ENCODE data around the gene NAP1L4.
A peak's percentile ranks its signal among the peaks of the same experiment; 100 is the strongest.

Gene NAP1L4

DNA sequence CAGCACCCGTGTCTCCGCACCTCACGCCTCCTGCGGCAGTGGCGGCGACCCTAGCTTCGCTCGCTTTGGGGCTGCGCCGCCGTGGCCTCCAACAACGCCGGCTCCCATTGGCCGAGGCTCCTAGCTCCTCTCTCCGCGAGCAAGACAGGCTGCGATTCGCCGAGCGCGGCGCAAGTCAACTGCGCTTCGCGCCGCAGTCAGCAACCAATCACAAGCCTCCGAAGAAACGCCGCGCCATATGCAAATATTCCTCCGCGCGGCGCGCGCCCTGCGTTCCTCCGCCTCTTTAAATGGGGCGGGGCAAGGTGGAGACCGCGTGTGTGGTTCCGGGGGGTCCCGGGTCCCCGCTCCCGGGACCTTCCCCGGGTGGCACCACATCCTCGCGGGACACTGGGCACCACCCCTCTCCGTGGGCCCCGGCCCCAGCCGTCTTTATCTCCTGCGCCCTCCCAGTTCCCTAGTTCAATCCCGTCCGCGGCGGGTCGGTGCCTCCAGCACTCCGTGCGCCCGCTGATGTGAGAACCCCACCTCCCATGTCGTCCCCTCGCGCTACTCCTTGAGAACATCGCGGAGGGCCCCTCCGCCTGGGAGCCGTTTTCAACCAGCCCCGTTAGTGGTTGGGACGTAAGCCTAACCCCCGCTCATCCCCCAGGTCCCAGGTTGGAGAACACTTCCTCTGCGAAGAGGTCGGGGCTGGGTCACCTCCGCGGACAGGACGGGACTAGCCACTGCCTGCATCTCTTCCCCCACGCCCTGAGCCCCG is at the start of gene NAP1L4:
Gene NAP1L4, minus strand, starts transcription at position 96 of the 763 bp plus-strand sequence. CDS start 13,109 bp downstream, outside the sequence.
- H3K4me3 ChIP-seq (ENCODE audit: insufficient read length, low read depth) = peak within 1 kb of the TSS; percentile 90
- TF ChIP-seq SUZ12 (IDR thresholded peaks at IDR 0.05; ENCODE audit: extremely low read depth, insufficient read depth, insufficient read length) = no peak
- TF ChIP-seq ZNF274 (IDR thresholded peaks at IDR 0.05; ENCODE audit: low read depth, low read length) = no peak
- TF ChIP-seq YY1 (IDR thresholded peaks at IDR 0.05; ENCODE audit: insufficient read depth, insufficient read length) = no peak
- H3K9ac ChIP-seq (ENCODE audit: insufficient read length, low read depth) = peak within 1 kb of the TSS; percentile 98
- peaks cover 5% of the 10 kb centered on the region for H3K4me1 ChIP-seq (ENCODE audit: insufficient read depth, insufficient read length)
- H3K36me3 ChIP-seq (ENCODE audit: insufficient read depth, insufficient read length, low read length) = peaks cover 12% of the 10 kb centered on the region
- DNase-seq (ENCODE audit: low read depth, low spot score) = peak; percentile 98
- no peaks in the 10 kb centered on the region for H3K9me3 ChIP-seq (ENCODE audit: insufficient read depth, low read length)
- no peaks in the 10 kb centered on the region for H3K27me3 ChIP-seq (ENCODE audit: insufficient read depth, insufficient read length)

DNA sequence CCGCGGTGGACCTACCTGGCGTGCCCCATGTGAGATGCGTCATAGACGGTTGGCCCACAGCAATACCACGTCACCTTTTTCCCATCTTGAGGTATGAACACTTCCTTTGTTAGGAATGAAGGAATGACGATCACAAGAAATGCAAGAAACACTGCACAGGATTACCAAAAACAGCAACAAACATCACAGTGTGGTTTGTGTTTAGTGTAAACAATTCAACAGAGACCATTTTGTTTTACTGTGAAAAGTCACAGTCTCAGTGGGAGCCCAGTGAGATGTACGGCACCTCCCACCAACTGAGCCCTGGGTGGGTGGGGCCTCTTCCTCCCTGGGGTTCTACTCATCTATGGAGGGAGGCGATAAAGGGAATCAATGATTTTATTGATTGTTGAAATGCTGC is 48.8 kb upstream of the NAP1L4 start:
- H3K36me3 ChIP-seq (ENCODE audit: insufficient read depth, insufficient read length, low read length) = peaks cover 97% of the 10 kb centered on the region
- no peak for DNase-seq (ENCODE audit: low read depth, low spot score)
- H3K9me3 ChIP-seq (ENCODE audit: insufficient read depth, low read length) = no peaks in the 10 kb centered on the region
- TF ChIP-seq ZNF274 (IDR thresholded peaks at IDR 0.05; ENCODE audit: low read depth, low read length) (no peak), YY1 (IDR thresholded peaks at IDR 0.05; ENCODE audit: insufficient read depth, insufficient read length) (no peak), SUZ12 (IDR thresholded peaks at IDR 0.05; ENCODE audit: extremely low read depth, insufficient read depth, insufficient read length) (no peak)
- H3K9ac ChIP-seq (ENCODE audit: insufficient read length, low read depth) = no peak overlapping the region
- peaks cover 29% of the 10 kb centered on the region for H3K4me1 ChIP-seq (ENCODE audit: insufficient read depth, insufficient read length)
- H3K4me3 ChIP-seq (ENCODE audit: insufficient read length, low read depth) = no peak overlapping the region
- H3K27me3 ChIP-seq (ENCODE audit: insufficient read depth, insufficient read length) = no peaks in the 10 kb centered on the region

GRCh38 chr11:3037945-3038271 is 45.8 kb upstream of the NAP1L4 start:
- Histone ChIP-seq H3K4me1 (ENCODE audit: insufficient read depth, insufficient read length) (peaks cover 14% of the 10 kb centered on the region), H3K9me3 (ENCODE audit: insufficient read depth, low read length) (no peaks in the 10 kb centered on the region), H3K4me3 (ENCODE audit: insufficient read length, low read depth) (no peak overlapping the region), H3K36me3 (ENCODE audit: insufficient read depth, insufficient read length, low read length) (peaks cover 86% of the 10 kb centered on the region), H3K9ac (ENCODE audit: insufficient read length, low read depth) (peak overlapping the region; percentile 37), H3K27me3 (ENCODE audit: insufficient read depth, insufficient read length) (no peaks in the 10 kb centered on the region)
- TF ChIP-seq YY1 (IDR thresholded peaks at IDR 0.05; ENCODE audit: insufficient read depth, insufficient read length) (no peak), SUZ12 (IDR thresholded peaks at IDR 0.05; ENCODE audit: extremely low read depth, insufficient read depth, insufficient read length) (no peak), ZNF274 (IDR thresholded peaks at IDR 0.05; ENCODE audit: low read depth, low read length) (no peak)
- DNase-seq (ENCODE audit: low read depth, low spot score) = no peak

- H3K27me3 ChIP-seq (ENCODE audit: insufficient read depth, insufficient read length) = no peaks in the 10 kb centered on the region
- TF ChIP-seq ZNF274 (IDR thresholded peaks at IDR 0.05; ENCODE audit: low read depth, low read length) (no peak), SUZ12 (IDR thresholded peaks at IDR 0.05; ENCODE audit: extremely low read depth, insufficient read depth, insufficient read length) (no peak), YY1 (IDR thresholded peaks at IDR 0.05; ENCODE audit: insufficient read depth, insufficient read length) (no peak)
- H3K36me3 ChIP-seq (ENCODE audit: insufficient read depth, insufficient read length, low read length) = peaks cover 86% of the 10 kb centered on the region
- H3K4me3 ChIP-seq (ENCODE audit: insufficient read length, low read depth) = no peak overlapping the region
- DNase-seq (ENCODE audit: low read depth, low spot score) = peak; percentile 67
- no peaks in the 10 kb centered on the region for H3K9me3 ChIP-seq (ENCODE audit: insufficient read depth, low read length)
- peaks cover 11% of the 10 kb centered on the region for H3K4me1 ChIP-seq (ENCODE audit: insufficient read depth, insufficient read length)
- H3K9ac ChIP-seq (ENCODE audit: insufficient read length, low read depth) = peak overlapping the region; percentile 37
Observed at GRCh38 chr11:3037040-3037944, 45.2 kb upstream of the NAP1L4 start.

DNA sequence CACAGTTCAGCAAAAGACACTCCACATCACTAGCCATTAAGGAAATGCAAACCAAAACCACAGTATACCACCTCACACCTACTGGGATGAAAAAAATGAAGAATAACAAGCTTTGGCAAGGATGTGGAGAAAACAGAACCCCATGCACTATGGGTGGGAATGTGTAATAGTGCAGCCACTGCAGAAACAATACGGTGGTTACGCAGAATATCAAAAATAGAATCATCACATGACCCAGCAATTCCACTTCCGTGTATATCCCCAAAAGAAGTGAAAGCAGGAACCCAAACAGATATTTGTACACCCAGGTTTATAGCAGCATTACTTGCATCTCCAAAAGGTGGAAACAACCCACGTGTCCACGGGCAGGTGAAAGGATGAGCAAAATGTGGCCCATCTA is 44.3 kb upstream of the NAP1L4 start:
- H3K9me3 ChIP-seq (ENCODE audit: insufficient read depth, low read length) = no peaks in the 10 kb centered on the region
- H3K36me3 ChIP-seq (ENCODE audit: insufficient read depth, insufficient read length, low read length) = peaks cover 80% of the 10 kb centered on the region
- H3K4me3 ChIP-seq (ENCODE audit: insufficient read length, low read depth) = no peak overlapping the region
- no peak for DNase-seq (ENCODE audit: low read depth, low spot score)
- TF ChIP-seq ZNF274 (IDR thresholded peaks at IDR 0.05; ENCODE audit: low read depth, low read length) (no peak), SUZ12 (IDR thresholded peaks at IDR 0.05; ENCODE audit: extremely low read depth, insufficient read depth, insufficient read length) (no peak), YY1 (IDR thresholded peaks at IDR 0.05; ENCODE audit: insufficient read depth, insufficient read length) (no peak)
- peaks cover 7% of the 10 kb centered on the region for H3K4me1 ChIP-seq (ENCODE audit: insufficient read depth, insufficient read length)
- H3K27me3 ChIP-seq (ENCODE audit: insufficient read depth, insufficient read length) = no peaks in the 10 kb centered on the region
- H3K9ac ChIP-seq (ENCODE audit: insufficient read length, low read depth) = no peak overlapping the region

- DNase-seq (ENCODE audit: low read depth, low spot score) = no peak
- H3K9me3 ChIP-seq (ENCODE audit: insufficient read depth, low read length) = no peaks in the 10 kb centered on the region
- no peak overlapping the region for H3K9ac ChIP-seq (ENCODE audit: insufficient read length, low read depth)
- no peak for TF ChIP-seq ZNF274 (IDR thresholded peaks at IDR 0.05; ENCODE audit: low read depth, low read length)
- TF ChIP-seq YY1 (IDR thresholded peaks at IDR 0.05; ENCODE audit: insufficient read depth, insufficient read length) = no peak
- no peak for TF ChIP-seq SUZ12 (IDR thresholded peaks at IDR 0.05; ENCODE audit: extremely low read depth, insufficient read depth, insufficient read length)
- H3K4me1 ChIP-seq (ENCODE audit: insufficient read depth, insufficient read length) = peaks cover 4% of the 10 kb centered on the region
- no peak overlapping the region for H3K4me3 ChIP-seq (ENCODE audit: insufficient read length, low read depth)
- H3K27me3 ChIP-seq (ENCODE audit: insufficient read depth, insufficient read length) = no peaks in the 10 kb centered on the region
- H3K36me3 ChIP-seq (ENCODE audit: insufficient read depth, insufficient read length, low read length) = peaks cover 76% of the 10 kb centered on the region
Observed at GRCh38 chr11:3035333-3035732, 43.2 kb upstream of the NAP1L4 start.
